HG03103 (cell line): ENCODE measurements around the gene NR3C2.

ENCODE experiments used
- ATAC-seq: cut with Tn5 transposase; IDR thresholded peaks from one replicate; pipeline ENCODE4 v1.9.1; 2021; ENCODE audit warnings: low read depth; ENCODE audit not compliant: unreplicated experiment

NR3C2 gene

DNA sequence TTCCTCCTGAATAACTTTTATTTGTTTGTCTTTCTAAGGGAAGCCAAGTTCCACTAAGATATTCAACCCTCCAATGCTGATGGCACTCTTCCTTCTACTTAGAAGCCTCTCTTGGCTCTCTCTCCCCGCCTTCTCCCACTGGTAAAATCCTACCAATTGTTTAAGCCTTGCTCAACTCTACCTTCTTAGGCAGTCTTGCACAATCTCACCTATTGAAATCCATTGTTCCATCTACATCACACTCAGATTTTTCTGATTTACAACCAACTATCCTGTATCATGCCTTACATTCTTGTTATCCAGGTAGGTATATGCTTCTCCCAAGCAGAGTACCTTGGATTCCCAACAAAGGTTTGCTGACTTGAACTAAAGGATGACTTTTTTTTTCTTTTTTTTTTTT is 69.1 kb downstream of the NR3C2 start:
- no peak for ATAC-seq

DNA sequence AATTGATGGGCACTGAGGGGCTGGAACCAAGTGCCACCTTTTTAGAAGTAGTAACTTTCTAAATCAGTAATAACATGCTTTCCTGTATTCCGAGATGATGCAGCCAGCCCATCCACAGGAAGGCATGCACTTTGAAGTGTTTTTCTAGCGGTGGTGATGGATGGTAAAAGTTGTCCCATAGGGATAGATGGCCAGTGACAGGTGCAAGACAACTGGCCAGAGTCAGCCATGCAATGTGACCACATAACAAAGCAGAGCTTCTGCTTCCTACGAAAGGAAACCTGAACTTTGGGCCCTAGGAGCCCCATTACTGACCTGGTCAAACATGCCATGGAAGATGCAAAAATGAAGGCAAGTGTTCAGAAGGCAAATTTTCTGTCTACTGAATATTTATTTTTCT is 72.3 kb downstream of the NR3C2 start:
- ATAC-seq = no peak

DNA sequence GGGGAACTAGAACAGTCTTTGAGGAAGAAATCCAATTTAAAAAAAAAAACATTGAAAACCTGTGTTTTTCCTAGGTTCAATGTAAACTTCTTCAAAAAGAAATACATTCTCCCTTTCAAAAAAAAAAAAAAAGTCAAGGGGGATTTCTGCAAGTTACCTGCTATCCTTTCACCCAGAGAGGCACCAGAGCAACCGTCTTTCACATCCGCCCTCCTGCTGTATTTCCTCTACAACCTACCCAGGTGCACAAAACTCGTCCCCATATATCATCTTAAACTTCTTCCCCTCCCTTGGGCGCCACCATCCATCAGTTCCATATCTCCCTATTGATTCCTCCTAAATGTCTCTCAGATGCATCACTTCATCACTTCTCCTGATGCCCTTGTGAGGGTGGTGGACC is 74.5 kb downstream of the NR3C2 start:
- no peak for ATAC-seq

DNA sequence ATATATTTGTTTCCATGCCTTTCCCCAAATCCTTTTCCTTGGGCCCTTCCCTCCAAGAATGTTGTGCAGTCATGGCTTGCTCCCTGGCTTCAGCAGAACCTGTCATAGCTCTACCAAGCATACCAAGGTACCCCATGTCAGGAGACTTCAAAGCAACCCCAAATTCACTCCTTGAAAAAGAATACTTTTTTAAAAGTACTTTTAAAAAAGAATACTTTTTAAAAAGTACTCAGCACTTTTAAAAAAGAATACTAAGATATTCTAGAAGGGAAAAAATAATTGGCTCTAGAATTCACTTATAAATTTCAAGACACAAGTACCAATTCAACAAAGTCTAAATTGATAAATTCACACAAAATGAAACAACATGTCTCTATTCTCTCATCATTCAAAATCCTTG is 76.0 kb downstream of the NR3C2 start:
- ATAC-seq = no peak

DNA sequence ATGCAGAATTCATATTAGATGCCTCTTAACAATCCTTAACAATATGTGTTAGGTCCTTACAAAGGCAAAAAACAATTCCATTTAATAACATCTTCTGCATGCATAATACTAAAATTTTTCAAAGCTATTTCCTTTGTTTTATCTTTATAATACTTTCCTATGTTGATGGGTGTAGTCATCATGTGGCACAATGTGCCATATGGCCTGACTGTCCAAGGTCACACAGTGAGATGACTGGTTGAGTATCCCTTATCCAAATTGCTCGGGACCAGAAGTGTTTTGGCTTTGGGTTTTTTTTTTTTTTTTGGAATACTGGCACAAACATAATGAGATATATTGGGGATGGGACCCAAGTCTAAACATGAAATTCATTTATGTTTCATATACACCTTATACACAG is 77.7 kb downstream of the NR3C2 start:
- ATAC-seq = no peak

DNA sequence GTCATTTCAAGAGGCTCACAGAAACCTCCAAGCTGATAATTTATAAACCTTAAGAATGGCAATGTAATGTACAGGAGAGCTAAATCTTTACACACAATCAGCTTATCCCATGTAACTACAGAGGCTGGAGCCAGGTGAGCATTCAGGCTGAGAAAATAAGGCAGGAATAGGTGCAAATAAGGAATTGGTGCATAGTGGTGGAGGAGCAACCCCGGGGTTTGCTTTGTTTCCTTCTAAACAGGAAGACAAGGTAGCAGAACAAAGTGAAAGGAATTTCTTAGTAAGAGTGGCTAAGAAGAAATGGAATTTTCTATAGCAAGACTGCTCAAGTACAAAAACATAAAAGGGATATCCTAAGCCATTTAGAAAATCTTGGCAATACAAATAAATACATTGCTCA is 82.4 kb downstream of the NR3C2 start:
- ATAC-seq = no peak

DNA sequence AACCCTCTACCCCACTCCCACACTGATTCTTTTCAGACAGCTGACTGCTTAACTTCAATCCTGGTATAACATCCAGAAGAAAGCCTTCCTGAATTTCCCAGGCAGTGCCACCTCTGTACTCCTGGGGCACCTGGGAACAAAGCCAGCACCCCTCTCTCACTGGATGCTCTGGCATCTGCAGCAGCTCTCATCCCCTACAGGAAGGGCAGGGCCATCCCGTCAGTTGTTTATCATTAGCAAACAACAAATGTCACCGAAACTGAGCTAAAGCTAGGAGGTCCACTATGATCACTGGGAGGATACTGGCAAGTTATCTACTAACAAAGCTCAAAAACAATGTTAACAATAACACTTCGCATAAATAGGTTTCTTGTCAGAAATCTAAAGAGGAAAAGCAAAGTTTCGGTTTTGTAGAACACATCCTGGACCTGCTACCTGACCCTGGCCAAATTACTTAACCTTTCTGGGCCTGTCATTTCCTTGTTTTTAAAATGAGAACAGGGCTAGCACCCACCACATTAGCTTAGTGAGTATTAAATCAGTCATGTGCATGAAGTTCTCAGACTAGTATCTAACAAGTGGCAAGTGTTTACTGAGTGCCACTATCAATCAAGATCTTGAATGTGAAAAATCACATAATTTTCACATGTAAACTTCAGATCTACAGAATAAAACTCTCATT is 86.6 kb downstream of the NR3C2 start:
- no peak for ATAC-seq

DNA sequence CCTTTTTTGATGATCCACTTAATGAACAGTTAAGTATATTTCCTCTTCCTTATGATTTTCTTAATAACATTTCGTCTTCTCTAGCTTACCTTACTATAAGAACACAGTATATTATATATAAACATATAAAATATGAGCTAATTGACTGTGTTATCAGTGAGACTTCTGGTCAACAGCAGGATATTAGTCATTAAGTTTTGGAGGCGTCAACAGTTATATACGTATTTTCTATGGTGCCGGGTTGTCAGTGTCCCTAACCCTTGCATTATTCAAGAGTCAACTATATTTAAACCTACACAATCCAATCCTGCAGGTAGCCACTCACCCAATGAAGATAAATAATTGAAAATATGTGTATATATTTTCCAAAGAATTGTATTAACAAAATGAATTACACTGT is 88.0 kb downstream of the NR3C2 start:
- ATAC-seq = no peak

DNA sequence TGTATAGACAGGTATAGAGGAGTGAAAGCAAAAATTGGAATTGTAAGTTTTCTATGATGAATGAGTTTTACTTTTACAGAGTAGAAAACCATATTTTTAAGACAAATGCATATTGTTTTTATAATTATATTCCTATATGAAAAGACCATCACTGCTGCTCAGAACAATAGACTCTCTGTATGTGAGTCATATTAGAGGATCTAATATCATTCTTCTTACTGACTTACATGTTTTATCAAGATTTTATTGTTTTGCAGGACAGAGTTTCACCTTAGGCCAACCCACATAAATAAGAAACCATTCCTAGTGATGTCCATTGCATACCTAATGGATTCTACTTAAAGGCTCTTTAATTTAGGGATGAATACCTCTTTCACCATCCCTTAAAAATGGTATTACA is 88.6 kb downstream of the NR3C2 start:
- no peak for ATAC-seq

DNA sequence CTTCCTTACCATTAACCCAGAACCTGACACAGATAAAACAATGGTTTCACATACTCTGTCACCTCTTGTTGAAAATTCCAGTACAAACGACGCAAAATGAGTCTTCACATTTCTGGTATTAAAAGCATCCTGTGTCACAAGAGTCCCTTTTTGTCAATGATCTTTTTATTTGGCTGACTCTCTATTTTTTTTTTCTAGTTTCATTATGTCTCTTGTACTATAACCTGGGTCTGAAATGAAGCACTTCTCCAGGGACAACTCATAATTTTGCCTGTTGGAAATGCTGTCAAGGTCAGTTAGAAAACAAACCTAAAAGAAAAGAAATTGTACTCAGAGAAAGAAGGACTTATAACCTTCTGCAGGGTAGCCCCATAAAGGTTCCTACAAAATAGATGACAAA is 93.1 kb downstream of the NR3C2 start:
- no peak for ATAC-seq

DNA sequence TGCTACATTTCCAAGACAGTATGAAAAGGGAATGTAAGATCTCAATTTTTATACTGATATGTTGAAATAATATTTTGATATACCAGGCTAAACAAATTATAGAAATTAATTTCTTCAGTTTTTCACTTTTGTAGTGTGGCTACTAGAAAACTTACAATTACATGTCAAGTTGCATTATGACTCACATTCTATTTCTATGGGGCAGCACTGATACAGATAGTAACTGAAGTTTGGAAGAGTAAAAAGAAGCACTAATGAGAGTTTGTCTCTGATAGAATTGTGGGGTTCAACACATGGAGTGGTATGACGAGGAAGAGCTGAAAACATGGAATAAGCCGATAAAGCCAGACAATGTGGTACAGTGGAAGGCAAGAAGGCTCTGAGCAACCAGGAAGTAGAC is 95.6 kb downstream of the NR3C2 start:
- ATAC-seq = no peak

DNA sequence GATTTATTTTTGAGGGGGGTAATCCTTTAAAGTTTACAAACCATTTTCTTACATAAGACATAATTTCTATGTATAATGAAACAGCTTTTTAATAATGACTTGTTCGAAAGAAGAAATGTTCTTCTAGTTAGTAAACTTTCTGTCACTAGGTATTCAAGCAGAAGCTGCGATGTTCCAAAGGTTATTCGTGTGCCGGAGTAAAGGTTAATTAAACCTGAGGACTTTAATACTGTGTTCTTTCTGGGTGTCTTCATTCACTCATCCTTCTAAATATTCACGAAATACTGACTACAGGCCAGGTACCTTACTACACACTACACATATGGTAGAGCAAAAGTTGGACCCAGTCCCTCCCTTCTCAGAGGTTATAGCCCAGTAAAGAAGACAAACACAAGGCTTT is 96.7 kb downstream of the NR3C2 start:
- no peak for ATAC-seq

DNA sequence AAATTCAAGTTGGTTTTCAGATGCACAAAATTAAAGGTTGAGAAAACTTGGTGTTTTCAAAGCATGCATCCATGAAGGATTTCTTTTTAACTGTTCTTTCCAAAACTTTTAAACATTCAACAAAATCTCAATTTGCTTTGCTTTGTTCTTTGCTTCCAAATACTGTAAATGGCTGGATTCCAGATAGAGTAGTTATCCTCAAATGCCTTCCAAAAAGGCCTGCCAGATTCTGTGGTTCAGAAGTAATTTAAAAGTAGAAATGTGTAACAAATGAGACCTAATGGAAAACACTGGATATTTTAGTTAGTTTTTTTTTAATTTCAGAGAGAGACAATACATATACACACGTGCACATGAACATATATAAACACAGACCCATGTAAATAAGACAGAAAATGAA is 97.3 kb downstream of the NR3C2 start:
- ATAC-seq = no peak

DNA sequence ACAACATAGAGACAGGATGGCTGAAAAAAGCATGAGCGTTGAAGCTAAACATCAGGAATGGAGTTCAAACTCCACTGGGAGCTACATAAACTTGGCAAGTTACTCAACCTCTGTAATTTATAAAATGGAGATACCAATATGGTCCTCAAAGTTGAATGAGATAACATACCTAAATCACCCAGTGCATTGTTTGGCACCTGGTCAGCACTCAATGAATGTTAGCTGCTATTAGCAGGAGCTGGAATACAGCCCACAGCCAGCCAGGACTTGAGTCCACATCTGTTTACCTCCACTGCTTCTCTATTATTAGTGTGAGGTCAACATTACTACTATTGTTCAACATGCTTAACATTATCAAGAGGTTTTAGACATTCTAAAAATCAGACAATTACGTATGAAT is 97.9 kb downstream of the NR3C2 start:
- ATAC-seq = no peak

DNA sequence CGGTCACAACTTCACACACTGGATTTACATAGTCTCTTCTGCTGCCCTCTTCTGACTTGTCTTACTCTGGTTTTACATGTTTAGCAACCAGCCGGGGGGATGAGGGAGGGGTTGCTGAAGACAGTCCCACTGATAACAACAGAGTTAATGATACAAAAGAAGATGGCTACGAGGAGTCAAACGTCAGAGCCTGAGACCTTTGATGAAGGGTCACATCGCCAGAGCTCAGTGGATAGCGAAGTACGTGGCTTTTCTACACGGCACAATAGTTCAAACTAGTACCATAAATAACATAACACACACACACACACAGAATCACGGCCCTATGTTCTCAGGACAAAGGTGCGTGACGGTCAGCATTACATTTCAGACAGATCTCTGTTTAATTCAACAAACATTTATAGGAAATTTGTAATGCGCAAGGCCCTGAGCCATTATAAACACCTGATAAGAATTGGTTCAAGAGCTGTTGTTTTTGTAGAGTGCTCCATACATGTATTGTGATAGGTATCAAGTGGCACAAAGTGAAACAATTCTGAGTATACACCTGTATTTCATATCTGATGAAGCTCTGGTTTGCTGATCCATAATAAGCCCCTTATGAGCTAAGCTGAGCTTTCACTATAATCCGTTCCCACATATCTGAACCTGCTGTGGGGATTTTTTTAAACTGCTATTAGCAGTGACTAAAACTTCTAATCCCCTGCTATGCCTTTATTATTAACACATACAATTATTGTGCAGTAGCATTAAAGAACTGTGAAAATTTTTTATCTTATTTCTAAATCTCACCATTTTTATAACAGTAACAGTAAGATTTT is 100.0 kb downstream of the NR3C2 start:
- no peak for ATAC-seq

DNA sequence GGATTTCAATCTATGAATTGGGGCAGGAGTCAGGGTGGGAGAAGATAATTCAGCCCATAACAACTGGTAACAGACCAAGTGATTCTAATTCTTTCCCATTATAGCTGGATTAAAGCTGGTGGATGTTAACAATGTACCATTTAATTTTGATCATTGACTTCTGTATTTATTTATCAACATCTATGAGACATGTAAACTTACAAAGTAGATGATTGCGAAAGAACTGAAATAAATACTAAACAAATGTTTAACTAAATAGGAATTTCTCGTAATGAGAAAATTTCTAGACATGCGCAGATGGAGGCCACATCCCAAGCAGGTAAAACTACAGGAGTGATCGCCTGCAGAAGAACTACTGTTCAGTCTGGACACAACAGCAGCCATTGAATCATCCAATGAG is 107.1 kb downstream of the NR3C2 start:
- ATAC-seq = no peak

DNA sequence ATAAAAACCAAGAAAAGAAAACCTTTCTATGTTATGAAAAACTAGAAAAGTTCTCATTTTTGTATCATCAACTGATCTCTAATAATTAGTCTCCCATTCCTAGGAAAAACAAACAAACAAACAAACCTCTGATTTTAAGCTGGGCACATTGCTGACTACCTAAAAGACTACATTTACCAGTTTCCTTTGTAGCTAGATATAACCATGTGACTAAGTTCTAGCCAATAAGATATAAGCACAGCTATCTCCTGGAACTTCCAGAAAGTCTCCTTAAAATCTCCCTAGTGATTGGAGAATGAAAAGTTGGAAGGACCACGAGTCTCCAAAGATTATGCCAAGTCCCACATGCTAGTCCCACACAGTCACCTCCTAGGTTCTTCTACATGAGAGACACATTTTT is 108.9 kb downstream of the NR3C2 start:
- no peak for ATAC-seq

DNA sequence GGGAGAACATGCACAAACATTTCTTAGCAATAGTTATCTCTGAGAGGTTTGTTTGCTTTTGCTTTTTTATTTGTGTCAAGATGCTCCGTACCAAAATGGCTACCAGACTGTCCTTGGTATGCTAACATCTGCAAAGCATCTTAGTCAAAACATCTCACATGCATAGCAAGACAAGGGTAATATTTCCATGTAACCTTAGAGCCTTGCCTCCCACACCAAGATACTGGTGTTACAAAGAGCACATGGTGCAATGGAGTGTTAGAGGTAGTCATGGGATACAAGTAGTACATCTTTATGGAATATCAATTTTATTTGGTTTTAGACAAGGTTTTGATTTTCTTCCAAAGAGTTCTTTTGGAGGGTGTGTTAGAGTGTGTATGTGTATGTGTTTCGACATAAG is 109.7 kb downstream of the NR3C2 start:
- no peak for ATAC-seq

DNA sequence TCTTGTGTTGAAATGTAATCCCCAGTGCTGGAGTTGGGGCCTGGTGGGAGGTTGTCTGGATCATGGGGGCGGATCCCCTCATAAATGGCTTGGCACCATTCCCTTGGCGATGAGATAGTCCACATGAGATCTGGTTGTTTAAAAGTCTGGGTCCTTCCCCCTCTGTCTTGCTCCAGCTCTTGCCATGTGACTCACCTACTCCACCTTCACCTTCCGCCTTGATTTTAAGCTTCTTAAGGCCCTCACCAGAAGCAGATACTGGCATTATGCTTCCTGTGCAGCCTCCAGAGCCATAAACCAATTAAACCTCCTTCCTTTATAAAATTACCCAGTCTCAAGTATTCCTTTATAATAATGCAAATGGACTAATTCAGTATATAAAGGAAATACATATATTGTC is 111.5 kb downstream of the NR3C2 start:
- no peak for ATAC-seq

DNA sequence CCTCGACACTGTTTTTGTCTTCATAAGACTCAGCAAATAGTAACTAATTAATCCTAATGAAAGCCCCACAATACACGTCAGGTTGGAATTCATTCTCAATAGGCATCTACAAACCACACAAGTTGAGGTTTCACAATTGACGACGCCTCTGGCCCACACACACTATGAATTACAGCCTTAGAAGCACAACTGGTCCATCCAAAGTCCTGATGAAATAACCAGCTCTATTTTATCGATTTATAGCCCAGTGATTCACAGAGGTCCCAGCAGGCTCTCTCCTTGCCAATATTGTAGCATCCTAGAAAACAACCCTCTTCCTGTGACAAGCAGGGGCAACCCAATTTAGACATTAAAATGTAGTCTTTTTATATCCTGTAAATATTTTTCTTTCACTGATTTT is 112.1 kb downstream of the NR3C2 start:
- no peak for ATAC-seq

DNA sequence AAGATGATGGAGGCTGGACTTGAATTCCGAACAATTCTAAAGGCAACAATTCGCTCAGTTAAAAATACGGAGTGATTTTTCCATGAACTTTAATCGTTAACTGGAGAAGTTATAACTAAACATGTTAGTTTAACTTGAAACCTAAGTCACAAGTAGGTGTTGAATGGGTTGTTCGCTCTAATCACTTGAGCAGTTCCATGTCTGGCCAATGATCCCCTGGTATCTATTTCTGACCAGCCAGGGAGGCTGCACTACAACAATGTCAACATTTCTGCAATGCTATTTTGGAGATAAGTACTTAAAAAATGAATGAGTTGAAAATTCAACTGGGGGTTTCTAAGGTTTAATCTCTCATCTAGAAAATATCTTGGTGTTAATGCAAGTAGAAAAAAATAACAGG is 112.5 kb downstream of the NR3C2 start:
- no peak for ATAC-seq

DNA sequence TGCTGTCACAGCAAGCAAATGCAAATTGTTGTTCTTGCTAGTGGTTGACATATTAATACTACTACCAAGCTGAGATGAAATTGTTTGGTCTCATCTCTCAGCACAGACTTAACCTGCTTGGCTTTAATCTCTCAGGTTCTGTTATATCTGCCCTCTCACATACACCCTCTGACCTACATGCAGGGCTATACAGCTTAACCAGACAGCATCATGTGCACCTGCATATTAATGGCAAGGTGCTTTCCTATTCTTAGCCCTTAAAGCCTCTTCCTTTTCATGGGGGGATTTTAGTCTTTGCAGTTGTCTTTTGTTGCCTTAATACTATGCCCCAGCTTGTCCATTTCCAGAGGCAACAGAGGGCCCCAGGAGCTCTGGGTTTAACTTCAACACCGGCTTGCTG is 114.5 kb downstream of the NR3C2 start:
- no peak for ATAC-seq
